Mucosa of rectum (tissue), 2 donors: ENCODE data around the gene PPP1R12B.
"Not testable (repeated sequence)": the region's sequence is repeated elsewhere in the genome, so short reads cannot be mapped to it uniquely, and the experiment has no call there.

Experiments used
- H3K27ac ChIP-seq, 2 donors: one replicate each; pipeline ENCODE4 v1.7.0; 2013; ENCODE audit warnings: inconsistent platforms in 2 of 2, low read depth in 2 of 2, low read length in 2 of 2
- H3K27me3 ChIP-seq, 2 donors: one replicate each; pipeline ENCODE4 v1.7.0; 2013; ENCODE audit warnings: low read length in 2 of 2; ENCODE audit not compliant: control insufficient read depth in 2 of 2, insufficient read depth in 2 of 2
- H3K36me3 ChIP-seq, 2 donors: one replicate each; pipeline ENCODE4 v1.7.0; 2013; ENCODE audit warnings: low read length in 2 of 2; ENCODE audit not compliant: control insufficient read depth in 2 of 2, insufficient read depth in 2 of 2
- H3K4me1 ChIP-seq, 2 donors: one replicate each; pipeline ENCODE4 v1.7.0; 2013; ENCODE audit warnings: low read length in 2 of 2, mild to moderate bottlenecking in 1 of 2; ENCODE audit not compliant: control insufficient read depth in 2 of 2, insufficient read depth in 2 of 2
- H3K4me3 ChIP-seq, 2 donors: one replicate each; pipeline ENCODE4 v1.7.0; 2013; ENCODE audit warnings: low read length in 2 of 2
- H3K9ac ChIP-seq, 2 donors: one replicate each; pipeline ENCODE4 v1.7.0; 2013; ENCODE audit warnings: low read length in 2 of 2, low read depth in 1 of 2, mild to moderate bottlenecking in 1 of 2
- H3K9me3 ChIP-seq, 2 donors: one replicate each; pipeline ENCODE4 v1.7.0; 2013; ENCODE audit warnings: low read length in 2 of 2; ENCODE audit not compliant: control insufficient read depth in 2 of 2
- donor health status: healthy.
- donor health status: Normal muscosa, but diverticular disease.

The PPP1R12B gene

GRCh38 chr1:202543537-202543936, 195.0 kb downstream of the PPP1R12B start:
- Histone ChIP-seq H3K27ac (peak overlapping the region; percentile 29 to 32), H3K4me3 (peak overlapping the region in 1 of 2 donors; percentile 20)
- not testable (repeated sequence) for H3K4me1 ChIP-seq, H3K36me3 ChIP-seq, H3K27me3 ChIP-seq, H3K9me3 ChIP-seq, H3K9ac ChIP-seq

- H3K4me1 ChIP-seq, H3K9ac ChIP-seq, H3K9me3 ChIP-seq, H3K4me3 ChIP-seq, H3K36me3 ChIP-seq, H3K27me3 ChIP-seq, H3K27ac ChIP-seq: not testable (repeated sequence)
Measured at GRCh38 chr1:202544766-202545449, 196.4 kb downstream of the PPP1R12B start.

- H3K27ac ChIP-seq = peak overlapping the region in 1 of 2 donors; percentile 38
- H3K27me3 ChIP-seq, H3K9ac ChIP-seq, H3K9me3 ChIP-seq, H3K4me1 ChIP-seq, H3K36me3 ChIP-seq, H3K4me3 ChIP-seq: not testable (repeated sequence)
Measured at GRCh38 chr1:202545647-202546303, 197.3 kb downstream of the PPP1R12B start.

- H3K36me3 ChIP-seq, H3K4me1 ChIP-seq, H3K27ac ChIP-seq, H3K9ac ChIP-seq, H3K27me3 ChIP-seq, H3K9me3 ChIP-seq: not testable (repeated sequence)
- peak overlapping the region in 1 of 2 donors; percentile 26 for H3K4me3 ChIP-seq
Measured at GRCh38 chr1:202546377-202546776, 197.9 kb downstream of the PPP1R12B start.

GRCh38 chr1:202546796-202547195, 198.3 kb downstream of the PPP1R12B start:
- not testable (repeated sequence) for H3K36me3 ChIP-seq, H3K27me3 ChIP-seq, H3K9ac ChIP-seq, H3K4me1 ChIP-seq, H3K27ac ChIP-seq, H3K9me3 ChIP-seq
- H3K4me3 ChIP-seq = peak overlapping the region in 1 of 2 donors; percentile 26

- Histone ChIP-seq H3K4me3 (no peak overlapping the region), H3K27me3 (no peaks in the 10 kb centered on the region), H3K36me3 (no peaks in the 10 kb centered on the region), H3K9ac (no peak overlapping the region), H3K27ac (no peak overlapping the region), H3K9me3 (no peaks in the 10 kb centered on the region), H3K4me1 (no peaks in the 10 kb centered on the region)
Measured at GRCh38 chr1:202547215-202547614, 198.7 kb downstream of the PPP1R12B start.

- H3K4me1 ChIP-seq = peaks cover 3 to 13% of the 10 kb centered on the region in 2 donors
- H3K36me3 ChIP-seq, H3K9ac ChIP-seq, H3K4me3 ChIP-seq, H3K9me3 ChIP-seq, H3K27ac ChIP-seq, H3K27me3 ChIP-seq: not testable (repeated sequence)
Measured at GRCh38 chr1:202550088-202550487, 201.6 kb downstream of the PPP1R12B start.

- H3K36me3 ChIP-seq = no peaks in the 10 kb centered on the region
- H3K27ac ChIP-seq = no peak overlapping the region
- H3K9me3 ChIP-seq = no peaks in the 10 kb centered on the region
- peaks cover 3 to 13% of the 10 kb centered on the region in 2 donors for H3K4me1 ChIP-seq
- no peaks in the 10 kb centered on the region for H3K27me3 ChIP-seq
- no peak overlapping the region for H3K4me3 ChIP-seq
- no peak overlapping the region for H3K9ac ChIP-seq
Measured at GRCh38 chr1:202551683-202552082, 203.2 kb downstream of the PPP1R12B start.

GRCh38 chr1:202552615-202553014, 204.1 kb downstream of the PPP1R12B start:
- H3K9me3 ChIP-seq, H3K27me3 ChIP-seq, H3K36me3 ChIP-seq, H3K4me3 ChIP-seq, H3K27ac ChIP-seq, H3K9ac ChIP-seq: not testable (repeated sequence)
- peaks cover 3 to 15% of the 10 kb centered on the region in 2 donors for H3K4me1 ChIP-seq

GRCh38 chr1:202553078-202553477, 204.6 kb downstream of the PPP1R12B start:
- H3K36me3 ChIP-seq, H3K9ac ChIP-seq, H3K9me3 ChIP-seq, H3K27me3 ChIP-seq, H3K27ac ChIP-seq, H3K4me3 ChIP-seq: not testable (repeated sequence)
- H3K4me1 ChIP-seq = peaks cover 3 to 18% of the 10 kb centered on the region in 2 donors
